Measurements from ENCODE around the gene MBNL3.
"Not testable (repeated sequence)": the region's sequence is repeated elsewhere in the genome, so short reads cannot be mapped to it uniquely, and the experiment has no call there.

The MBNL3 gene

DNA sequence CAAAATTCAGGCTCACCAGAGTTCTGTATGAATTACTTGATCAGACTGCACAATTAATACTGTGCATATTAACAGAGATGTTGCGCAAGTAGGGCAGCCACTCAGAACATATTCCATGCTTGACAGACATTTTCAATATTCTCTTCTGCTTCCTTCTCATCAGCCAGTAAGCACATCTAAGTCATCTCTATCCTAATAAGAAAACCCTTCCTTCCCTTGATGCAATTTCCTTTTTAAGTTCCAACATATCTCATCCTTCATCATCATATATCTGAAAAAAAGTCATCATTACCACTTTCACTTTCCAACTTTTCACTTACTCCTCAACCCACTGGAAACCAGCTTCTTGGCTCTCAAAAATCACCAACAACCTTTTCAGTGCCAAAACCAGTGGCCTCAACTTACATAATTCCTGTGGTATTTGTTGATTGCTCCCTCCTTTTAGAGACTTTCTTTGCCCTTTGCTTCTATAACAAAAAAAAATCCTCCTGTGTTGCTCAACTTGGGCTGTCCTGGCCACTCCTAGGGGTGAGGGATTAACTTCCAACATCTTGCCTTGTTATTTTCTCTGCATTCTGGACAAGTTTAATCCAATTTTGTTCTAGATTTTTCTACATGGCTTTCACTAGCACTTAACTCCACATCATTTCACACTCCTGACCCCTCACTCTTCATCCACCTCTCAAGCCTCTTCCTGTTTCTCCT is 14.1 kb downstream of the MBNL3 start:
- peak; percentile 9 for DNase-seq (ENCODE audit: low read depth)

DNA sequence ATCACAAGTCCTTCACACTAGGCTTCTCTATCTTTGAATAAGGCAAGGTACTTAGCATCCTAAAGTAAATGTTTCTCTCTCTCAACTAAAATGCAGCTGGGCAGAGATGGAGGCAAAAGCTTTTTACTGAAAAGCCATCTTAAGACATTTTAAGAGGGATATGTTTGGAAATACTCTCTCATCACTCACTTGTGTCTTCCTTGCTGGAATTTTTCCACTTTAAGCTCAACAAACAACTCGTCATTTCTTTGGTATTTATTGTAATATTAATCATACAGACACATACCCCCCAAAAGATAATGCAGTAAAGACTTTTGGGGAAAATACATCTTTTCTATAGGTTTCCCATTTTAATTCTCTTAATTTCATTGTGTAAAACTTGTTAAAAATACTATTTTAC is 16.4 kb downstream of the MBNL3 start:
- peak; percentile 13 for DNase-seq (ENCODE audit: low read depth)

DNA sequence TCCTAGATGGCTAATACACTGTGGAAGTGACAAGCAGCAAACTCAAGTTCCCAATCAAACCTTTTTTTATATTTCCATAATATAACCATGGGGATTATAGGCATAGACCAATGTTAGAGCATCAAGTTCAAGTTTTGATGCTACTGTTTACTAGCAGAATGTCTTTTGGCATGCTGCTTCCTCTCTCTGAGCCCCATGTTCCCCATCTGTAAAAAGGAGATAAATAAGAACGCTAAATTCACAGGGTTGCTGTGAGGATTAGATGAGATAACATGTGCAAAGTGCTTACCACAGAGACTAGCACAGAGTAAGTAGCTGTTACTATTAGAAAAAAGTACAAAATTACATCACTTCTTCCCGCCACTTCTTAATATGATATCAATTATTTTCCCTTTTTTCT is 18.0 kb downstream of the MBNL3 start:
- DNase-seq (ENCODE audit: low read depth): no peak

DNA sequence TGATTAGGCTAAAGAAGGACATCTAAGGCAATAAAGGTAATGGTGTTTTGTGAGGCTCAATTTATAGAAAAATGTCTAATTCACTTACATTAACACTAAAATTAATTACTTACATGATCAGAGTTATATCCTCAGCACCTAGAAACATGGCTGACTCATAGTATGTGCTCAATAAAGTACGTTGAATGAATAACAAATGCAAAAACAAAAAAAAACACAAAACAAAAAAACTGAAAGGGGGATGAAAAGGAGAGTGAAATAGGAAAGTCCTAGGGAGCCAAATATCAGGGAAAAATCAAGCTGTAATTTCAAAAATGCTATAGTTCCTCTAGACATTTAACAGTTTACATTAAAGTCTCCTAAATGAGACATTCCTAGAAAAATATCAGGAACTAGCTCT is 18.7 kb downstream of the MBNL3 start:
- no peak for DNase-seq (ENCODE audit: low read depth)

DNA sequence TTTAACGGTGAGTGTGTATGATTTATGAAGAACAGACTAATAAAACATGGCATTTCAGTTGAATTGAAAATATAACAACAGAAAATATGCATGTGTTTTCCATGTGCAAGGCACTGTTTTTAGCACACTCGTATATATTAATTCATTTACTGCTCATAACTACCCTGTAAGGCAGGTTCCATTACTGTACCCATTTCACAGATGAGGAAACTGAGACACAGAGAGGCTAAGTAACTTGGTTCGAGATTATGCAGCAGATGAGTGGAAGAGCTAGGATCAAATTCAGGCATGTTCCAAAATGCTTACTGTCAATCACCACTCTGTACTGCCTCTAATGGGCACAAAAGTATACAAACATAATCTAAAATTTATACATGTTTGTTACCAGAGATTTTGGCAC is 20.4 kb downstream of the MBNL3 start:
- DNase-seq (ENCODE audit: low read depth): no peak

DNA sequence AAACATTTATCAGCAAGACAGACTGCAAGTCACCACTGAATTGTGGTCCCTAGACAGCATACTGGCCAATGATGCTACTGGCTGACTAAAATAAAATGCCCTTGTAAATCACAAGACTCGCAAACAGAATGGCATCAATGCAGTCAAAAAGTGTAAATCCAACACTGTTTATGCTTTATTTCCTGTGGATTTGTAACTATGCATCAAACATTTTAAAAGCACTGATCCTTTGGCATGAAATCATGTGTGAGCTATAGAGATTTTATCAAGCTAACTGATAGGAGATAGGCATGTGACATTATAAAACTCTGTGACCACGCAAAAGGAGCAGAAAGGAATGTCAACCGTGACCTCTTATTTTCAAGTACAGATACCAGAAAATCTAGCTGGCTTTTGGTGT is 20.8 kb downstream of the MBNL3 start:
- no peak for DNase-seq (ENCODE audit: low read depth)

DNA sequence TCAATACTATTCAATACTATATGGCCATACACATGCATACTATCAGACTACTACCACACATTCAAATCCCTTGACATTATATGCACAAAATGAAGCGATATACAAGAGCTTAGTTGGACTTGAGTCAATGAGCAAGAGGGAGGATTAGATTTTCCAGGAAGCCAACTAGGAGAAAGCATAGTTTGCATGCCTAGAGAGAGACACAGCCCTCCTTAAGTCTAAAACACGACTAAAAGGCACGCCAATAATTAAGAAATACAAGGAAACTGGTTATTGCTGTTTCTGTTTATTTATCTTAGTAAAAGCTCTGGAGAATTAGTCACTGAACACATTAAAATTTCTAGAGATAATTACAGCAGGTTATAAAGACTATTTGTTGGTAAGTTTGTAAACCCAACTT is 21.8 kb downstream of the MBNL3 start:
- DNase-seq (ENCODE audit: low read depth): peak; percentile 66

DNA sequence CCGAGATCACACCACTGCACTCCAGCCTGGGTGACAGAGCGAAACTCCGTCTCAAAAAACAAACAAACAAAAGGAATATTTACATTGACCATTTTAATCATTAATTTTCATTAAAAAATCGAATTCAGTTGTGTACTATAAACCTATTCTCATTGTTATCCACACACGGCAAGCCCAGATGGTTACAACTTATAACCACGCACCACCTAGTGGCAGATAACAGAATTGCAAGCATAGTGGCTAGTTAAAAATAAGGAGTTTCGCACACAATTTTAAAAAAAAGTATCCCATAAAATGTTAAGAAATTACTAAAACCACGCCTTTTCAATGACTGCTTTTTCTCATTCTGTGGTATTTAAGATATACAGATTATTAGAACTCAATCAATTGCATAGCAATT is 25.4 kb downstream of the MBNL3 start:
- peak; percentile 26 for DNase-seq (ENCODE audit: low read depth)

DNA sequence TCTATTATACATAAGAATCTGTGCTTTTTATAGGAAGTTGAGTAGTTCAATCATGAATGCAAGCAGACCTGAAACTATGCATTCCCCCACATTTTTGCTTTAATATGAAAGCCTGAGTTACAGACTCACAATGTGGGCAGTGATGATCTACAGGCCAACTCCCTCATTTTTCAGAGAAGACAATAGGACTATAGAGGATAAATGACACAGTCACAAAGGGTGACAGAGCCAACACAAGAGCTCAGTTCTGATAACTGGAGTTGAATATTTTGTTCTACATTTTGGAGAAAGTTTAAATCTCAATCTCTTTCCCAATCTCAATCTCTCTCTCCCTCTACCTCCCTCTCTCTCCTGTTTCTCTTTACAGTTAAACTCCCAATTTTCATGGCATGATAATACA is 27.0 kb downstream of the MBNL3 start:
- DNase-seq (ENCODE audit: low read depth): no peak

DNA sequence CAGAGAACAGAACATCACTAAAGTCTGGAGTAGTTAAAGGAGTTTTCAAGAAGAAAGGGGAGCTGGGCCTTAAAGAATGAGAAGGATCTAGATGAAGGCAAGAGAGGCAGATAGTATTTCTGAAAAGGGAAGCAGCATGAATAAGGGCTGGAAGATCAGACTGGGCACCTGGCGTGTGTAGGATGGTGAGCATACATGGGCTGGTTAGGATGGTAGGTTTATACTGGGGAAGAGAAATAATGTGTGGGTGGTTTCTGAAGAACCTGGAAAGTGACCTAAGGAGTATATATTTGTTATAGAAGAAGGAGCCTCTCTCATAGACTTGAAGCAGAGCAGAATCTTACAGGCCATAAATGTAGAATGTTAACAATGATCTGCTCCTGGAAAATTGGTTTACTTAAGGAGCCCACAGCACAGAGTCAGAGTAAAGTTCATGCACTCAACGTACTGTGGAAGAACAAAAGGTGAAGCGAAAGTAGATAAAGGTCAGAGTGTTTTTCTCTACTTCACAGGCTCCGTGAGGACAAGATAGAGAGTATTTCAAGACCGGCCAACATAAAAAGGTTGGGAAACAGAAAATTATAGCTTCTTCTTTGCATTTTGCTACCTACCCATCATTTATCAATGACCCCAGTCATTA is 35.8 kb downstream of the MBNL3 start:
- peak; percentile 2 for DNase-seq (ENCODE audit: low read depth)

DNA sequence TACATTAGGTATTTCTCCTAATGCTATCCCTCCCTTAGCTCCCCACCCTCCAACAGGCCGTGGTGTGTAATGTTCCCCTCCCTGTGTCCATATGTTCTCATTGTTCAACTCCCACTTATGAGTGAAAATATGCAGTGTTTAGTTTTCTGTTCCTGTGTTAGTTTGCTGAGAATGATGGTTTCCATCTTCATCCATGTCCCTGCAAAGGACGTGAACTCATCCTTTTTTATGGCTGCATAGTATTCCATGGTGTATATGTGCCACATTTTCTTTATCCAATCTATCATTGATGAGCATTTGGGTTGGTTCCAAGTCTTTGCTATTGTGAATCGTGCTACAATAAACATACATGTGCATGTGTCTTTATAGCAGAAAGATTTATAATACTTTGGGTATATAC is 42.9 kb downstream of the MBNL3 start:
- not testable (repeated sequence) for DNase-seq (ENCODE audit: low read depth)

DNA sequence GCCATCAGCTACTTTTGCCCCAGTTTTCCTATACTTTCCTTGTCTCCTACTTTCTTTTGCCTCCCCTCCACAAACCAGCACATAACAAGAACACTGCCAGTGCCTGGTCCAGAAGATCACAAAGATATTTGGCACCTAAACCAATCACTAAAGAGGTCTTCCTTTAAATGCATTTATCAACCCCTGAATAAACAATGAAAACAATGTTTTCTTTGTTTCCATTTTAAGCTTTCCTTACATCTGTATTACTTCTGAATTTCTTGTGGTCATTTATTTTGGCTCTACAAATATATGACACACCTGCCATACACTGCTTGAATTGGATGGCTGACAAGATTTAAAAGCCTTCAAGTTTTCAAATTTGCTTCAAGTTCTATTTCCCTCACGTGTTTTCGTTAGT is 43.9 kb downstream of the MBNL3 start:
- DNase-seq (ENCODE audit: low read depth): no peak

DNA sequence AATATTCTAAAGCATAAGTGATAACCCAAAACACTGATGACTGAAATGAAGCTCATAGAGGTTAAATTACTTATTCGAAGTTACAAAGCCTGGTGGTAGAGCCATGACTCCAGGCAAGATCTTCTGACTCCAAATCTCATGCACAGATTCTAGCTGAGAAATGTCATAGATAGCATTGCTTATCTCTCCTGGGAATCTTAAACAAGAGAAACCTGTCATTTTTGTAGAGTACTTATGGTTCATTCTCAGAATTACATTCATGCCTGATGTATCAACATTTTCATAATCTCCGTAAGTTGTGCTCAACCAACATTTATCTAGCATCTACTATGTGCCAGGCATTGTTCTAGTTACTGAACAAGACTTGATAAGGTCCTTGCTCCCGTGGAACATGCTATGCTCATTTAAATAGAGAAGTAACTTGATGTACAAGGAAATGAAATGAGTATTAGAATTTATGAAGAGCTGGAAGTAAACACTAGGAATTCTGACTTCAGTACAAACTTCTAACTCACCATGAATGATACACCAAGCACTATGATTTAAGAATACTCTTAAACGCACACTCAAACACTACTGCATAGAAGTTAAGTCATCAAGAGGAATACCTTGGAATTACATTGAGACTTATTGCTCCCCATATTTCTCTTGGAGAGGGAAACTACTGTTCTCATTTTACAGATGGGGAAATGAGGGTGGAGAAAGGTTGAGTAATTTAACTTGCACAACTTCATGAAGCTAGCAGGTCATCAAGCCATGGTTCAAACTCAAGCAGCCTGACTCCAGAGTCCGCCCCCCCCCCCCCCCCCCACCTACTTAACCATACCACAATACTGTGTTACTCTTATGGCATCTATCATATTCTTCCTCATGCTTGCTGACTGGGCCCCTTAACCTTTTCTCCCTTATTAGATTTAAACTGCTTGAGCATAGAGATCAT is 45.4 kb downstream of the MBNL3 start:
- DNase-seq (ENCODE audit: low read depth): peak; percentile 77

DNA sequence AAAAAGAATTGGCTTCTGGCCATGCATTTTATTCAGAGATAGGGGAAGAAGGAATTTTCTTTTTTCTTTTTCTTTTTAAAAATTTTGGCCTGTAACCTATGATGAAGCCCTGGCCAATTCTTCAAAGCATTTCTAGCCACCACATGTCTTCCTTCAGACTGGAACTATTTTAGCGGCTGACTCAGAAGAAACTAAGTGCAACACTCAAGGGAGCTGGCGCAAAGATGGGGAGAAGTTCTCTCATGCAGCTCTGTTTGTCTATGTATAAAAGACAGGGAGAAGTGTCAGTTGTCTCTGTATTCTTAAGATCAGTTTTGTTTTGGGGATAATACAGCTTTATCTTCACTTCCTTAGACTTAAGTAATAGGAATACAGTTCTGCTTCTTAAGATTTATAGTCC is 46.1 kb downstream of the MBNL3 start:
- DNase-seq (ENCODE audit: low read depth): peak; percentile 36

DNA sequence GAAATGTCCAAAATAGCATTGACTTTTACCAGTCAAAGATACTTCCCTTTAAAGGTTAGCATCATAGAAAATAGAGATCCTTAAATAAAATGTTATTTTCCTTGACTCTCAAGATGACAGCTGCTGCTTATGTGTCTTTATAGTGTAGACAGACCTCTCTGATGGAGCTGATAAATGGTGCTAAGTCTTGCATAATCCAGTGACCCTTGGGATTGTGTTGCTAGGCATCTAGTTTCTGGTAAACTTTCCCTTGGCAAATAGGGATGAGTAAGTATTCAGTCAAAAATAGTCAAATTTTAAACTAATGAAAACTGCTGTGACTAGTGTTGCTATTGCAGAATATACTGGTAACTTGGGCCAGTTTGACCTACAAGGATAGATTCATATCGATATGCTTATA is 53.6 kb downstream of the MBNL3 start:
- DNase-seq (ENCODE audit: low read depth): peak; percentile 43

DNA sequence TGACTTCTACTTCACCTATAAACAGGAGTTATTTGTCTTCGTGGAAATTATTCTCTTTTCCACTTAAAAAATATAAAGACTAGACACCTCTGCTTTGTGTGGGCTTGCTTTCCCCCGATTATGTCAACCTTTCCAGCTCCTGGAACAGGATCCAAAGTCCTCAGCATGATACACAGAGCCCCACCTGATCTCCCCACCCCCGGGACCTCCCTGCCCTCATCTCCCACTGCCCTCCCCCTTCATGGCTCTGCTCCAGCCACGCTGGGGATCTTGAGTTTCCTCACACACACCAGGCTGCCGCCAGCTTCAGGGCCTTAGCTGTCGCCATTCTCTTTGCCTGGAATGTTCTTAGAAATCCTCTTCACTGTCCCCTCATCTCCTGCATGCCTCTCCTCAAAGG is 55.3 kb downstream of the MBNL3 start:
- no peak for DNase-seq (ENCODE audit: low read depth)

DNA sequence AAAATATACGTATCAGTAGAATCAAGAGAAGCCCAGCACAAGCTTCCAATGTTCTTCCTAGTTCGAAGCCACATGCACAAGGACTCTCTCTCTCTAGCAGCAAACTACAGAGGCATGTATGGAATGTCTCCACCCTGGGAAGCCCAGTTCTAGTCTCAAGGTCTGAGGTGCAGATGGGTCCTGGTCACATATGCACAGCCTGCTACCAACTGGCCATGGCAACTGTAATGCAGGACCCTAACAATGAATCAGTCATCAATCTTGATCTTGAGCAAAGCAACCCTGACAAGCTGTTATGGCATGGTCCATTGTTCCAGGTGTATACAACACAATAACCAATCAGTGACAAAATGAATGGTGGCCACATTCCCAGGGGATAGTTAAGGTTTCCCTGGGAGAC is 55.8 kb downstream of the MBNL3 start:
- no peak for DNase-seq (ENCODE audit: low read depth)

DNA sequence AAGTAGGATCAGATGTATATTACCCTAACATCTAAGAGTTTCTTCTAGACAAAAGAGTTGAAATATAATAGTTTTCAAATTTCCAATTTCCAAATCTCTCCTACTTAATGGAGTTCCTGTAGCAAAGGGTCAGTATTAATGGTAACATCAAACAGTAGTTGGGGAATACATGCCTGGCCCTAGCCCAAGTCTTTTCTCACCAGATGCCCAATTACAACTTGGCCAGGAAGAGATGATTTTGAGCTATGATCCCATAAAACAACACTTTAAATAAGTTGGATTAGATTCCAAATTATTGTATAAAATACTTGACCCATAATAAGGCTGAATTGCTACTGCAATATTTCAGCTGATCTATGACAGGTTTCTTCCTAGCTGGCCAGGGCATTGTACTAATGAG is 59.9 kb downstream of the MBNL3 start:
- no peak for DNase-seq (ENCODE audit: low read depth)

DNA sequence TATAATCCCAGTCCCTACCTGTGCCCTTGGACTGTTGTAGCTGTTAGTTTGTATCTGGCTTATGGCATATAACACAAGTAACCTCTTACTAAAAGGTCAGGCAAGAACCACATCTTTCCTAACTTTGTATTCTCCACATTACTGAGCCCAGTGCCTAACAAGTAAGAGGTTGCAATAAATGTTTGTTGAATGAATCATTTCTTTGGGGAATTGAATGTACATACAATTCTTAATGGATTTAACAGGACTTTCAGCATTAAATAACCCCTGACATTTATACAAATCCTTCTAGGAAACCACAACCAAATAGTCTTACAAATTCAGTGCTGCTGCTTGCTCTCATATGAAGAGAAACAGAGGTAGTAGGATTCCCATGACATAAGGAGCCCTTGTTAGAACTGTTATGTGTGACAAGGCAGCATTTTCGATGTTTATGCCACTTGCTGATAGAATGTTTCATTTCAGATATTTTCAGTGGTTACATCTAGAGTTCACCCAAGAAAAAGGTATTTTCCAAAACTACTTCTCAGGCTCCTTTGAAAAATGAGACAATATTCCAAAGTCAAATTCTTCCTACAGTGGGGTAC is 62.0 kb downstream of the MBNL3 start:
- DNase-seq (ENCODE audit: low read depth): peak; percentile 86

DNA sequence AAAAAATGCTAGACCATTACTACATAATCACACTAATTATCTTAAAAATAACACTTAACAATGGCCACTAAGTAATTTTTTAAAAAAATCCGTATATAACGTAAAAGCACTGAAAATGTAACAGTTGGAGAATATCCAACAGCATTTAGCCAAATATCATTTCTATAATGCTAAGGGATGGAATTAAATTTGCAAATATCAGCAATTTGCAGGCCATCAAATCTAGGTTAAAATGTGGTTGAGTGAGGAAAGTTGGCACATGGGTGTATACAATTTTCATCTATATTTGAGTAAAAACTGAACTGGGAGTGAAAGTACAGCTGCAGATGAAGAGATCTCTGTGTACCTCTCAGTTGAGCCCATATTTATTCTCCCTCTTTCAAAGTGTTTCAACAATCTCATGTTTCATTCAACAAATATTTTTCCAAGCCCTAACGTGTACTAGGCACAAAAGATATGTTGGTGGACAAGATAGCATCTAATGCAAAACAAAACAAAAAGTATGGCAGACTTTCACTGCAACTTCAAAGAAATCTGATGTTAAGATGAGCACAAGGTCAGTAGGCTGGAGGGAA is 63.0 kb downstream of the MBNL3 start:
- peak; percentile 13 for DNase-seq (ENCODE audit: low read depth)

DNA sequence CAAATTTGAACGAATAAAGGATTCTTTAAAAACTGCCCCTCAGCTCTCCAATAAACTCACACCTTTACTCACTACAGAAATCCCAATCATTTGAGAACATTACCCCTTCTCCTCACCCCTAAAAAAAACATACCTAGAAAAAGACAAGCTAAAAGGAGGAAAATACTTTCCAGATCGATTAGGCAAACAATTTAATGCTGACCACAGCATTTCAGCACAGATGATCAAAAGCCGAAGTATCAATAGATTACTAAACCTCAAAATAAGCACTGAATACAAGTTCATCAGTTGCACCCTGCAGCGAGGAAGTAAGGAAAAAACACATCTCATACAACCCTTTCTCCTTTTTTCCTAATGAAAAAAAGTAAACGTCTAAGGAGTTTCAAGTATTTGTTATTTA is 65.5 kb downstream of the MBNL3 start:
- no peak for DNase-seq (ENCODE audit: low read depth)

DNA sequence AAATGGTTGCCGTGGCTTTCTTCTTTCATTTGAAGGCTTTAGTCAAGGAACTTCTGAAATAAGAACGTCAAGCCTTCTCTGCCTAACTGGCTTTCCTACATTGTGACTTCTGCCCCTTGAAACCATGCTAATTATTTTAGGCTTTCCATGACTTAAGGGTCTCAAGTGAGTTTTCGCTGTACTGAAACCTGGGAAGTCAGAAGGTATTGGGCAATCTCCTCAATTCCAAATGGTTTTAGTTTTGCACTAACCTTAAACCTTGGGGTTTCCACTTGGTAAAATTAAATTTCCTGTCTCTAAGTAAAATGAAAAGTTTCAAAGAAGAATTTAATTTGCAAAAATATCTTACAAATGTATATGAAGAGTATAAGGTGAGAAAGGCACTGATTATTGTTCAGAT is 73.8 kb downstream of the MBNL3 start:
- no peak for DNase-seq (ENCODE audit: low read depth)

Data from amniotic epithelial cell (primary cell).